Body of pancreas (tissue), 4 donors: ENCODE data around the gene CLECL1. TPM values are rescaled to one million over a fixed set of nuclear protein-coding genes. Genes with fewer than 3 reads are reported as not detected.
A peak's percentile ranks its signal among the peaks of the same experiment; 100 is the strongest.

Experiments
- ATAC-seq: fragments of 150-250 bp; one replicate; pipeline ENCODE4 v1.9.1; 2016
- DNase-seq, 4 donors: peaks; one replicate each; pipeline ENCODE4 v3.0.0-alpha.2; 2019
- H3K27ac ChIP-seq, 4 donors: fragments of 200-600 bp; sonication (generic); 1 replicate in 3 of 4; 2 replicates in 1 of 4; pipeline versions ENCODE4 v1.5.1 to v1.6.1; 2016 to 2019; ENCODE audit warnings: mild to moderate bottlenecking in 1 of 4, mixed read lengths in 1 of 4, moderate library complexity in 1 of 4
- H3K27me3 ChIP-seq, 2 donors: fragments of 200-600 bp; sonication (generic); one replicate each; pipeline ENCODE4 v1.6.0; 2016; ENCODE audit warnings: mild to moderate bottlenecking in 1 of 2
- H3K36me3 ChIP-seq, 2 donors: fragments of 200-600 bp; sonication (generic); replicated peaks in 1 of 2; 2 replicates each; pipeline ENCODE4 v1.5.1; 2016; ENCODE audit warnings: low read depth in 2 of 2; ENCODE audit not compliant: insufficient read depth in 1 of 2
- H3K4me1 ChIP-seq: fragments of 200-600 bp; sonication (generic); one replicate; pipeline ENCODE4 v1.6.0; 2016
- H3K4me3 ChIP-seq, 2 donors: fragments of 200-600 bp; sonication (generic); 1 replicate in 1 of 2; 2 replicates in 1 of 2; pipeline ENCODE4 v1.5.1; 2016 to 2019
- H3K9me3 ChIP-seq, 3 donors: fragments of 200-600 bp; sonication (generic); 1 replicate in 2 of 3; 2 replicates in 1 of 3; pipeline ENCODE4 v1.5.1; 2016
- POLR2A ChIP-seq, 3 donors: fragments of 450-650 bp; IDR thresholded peaks; one replicate each; pipeline ENCODE4 v1.6.1; 2016; ENCODE audit warnings: antibody characterized with exemption in 3 of 3, mild to moderate bottlenecking in 2 of 3
- WGBS, 2 donors: methylation state at CpG; one replicate each; pipeline ENCODE4 v1.1.5; 2017; 5-methylcytosine and 5-hydroxymethylcytosine counted together
- intact Hi-C: fragments of 100-400 bp; cut with DNase I; formaldehyde crosslinking; loops from one replicate; pipeline ENCODE4 v1.15.1; 2023
- total RNA-seq, 2 donors: library from RNA; depleted of rRNA; stranded (reverse); fragments of >200 nt; gene quantifications; one replicate each; pipeline ENCODE4 v1.1.0, GENCODE V29; 2016
- TF ChIP-seq, protein P1 (sequence below), 7 experiments: fragments of 450-650 bp in 4 of 7; fragments of 200-600 bp in 3 of 7; sonication (generic) in 3 of 7; IDR thresholded peaks; one replicate each; pipeline ENCODE4 v1.5.1; 2016 to 2019; ENCODE audit warnings: antibody characterized with exemption in 7 of 7

Gene CLECL1
- total RNA-seq, 2 donors from 2014 or later = not detected

DNA sequence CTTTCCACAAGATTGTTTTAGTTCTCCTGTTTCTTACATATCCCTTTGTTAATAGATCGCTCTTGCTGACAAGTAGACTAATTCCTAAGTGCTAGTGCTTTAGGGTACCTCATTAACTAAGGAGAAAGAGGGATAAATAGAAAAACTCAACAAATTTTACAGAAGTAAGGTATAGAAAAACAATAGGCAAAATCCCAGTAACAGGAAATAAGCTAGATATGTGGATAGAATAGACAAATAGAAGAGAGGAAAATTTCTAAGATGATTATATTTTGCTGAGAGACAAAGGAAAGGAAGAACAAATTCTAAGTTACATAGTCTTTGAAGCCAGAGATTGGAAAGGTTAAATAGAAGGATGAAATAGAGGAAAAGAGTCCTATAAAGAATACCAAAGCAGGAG is 26.8 kb upstream of the CLECL1 start:
- Histone ChIP-seq H3K4me1 (peaks cover 8% of the 10 kb centered on the region), H3K9me3 (no peaks in the 10 kb centered on the region), H3K36me3 (no peaks in the 10 kb centered on the region), H3K27ac (no peak overlapping the region), H3K27me3 (no peaks in the 10 kb centered on the region), H3K4me3 (no peak overlapping the region)
- intact Hi-C loops = no loop called here
- no peak for TF ChIP-seq POLR2A (IDR thresholded peaks at IDR 0.05)
- TF ChIP-seq, protein P1, sequence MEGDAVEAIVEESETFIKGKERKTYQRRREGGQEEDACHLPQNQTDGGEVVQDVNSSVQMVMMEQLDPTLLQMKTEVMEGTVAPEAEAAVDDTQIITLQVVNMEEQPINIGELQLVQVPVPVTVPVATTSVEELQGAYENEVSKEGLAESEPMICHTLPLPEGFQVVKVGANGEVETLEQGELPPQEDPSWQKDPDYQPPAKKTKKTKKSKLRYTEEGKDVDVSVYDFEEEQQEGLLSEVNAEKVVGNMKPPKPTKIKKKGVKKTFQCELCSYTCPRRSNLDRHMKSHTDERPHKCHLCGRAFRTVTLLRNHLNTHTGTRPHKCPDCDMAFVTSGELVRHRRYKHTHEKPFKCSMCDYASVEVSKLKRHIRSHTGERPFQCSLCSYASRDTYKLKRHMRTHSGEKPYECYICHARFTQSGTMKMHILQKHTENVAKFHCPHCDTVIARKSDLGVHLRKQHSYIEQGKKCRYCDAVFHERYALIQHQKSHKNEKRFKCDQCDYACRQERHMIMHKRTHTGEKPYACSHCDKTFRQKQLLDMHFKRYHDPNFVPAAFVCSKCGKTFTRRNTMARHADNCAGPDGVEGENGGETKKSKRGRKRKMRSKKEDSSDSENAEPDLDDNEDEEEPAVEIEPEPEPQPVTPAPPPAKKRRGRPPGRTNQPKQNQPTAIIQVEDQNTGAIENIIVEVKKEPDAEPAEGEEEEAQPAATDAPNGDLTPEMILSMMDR (IDR thresholded peaks at IDR 0.05) = no peak
- no peak for ATAC-seq
- 68 to 88% methylated on average over 1 of the region's 1 CpG for WGBS, 2 donors
- no peak for DNase-seq

DNA sequence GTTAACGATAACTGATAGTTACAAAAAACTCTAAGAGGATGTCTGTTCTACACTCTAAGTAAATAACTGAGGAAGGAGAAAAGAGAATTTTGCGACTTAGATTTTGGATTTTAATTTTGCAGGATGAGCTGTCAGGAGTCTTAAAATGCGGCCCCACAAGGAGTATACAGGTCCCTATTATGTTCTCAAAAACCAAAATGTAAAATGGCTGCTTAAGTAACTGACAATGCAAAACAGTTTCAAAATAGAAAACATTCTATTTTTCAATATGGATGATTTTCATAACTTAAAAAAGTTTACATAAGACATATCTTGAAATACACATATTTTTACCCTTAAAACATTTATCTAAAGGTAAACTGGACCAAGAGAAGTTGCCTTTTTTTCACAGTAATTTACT is 25.2 kb upstream of the CLECL1 start:
- Histone ChIP-seq H3K27me3 (no peaks in the 10 kb centered on the region), H3K4me1 (no peaks in the 10 kb centered on the region), H3K9me3 (no peaks in the 10 kb centered on the region), H3K4me3 (no peak overlapping the region), H3K36me3 (no peaks in the 10 kb centered on the region), H3K27ac (peak overlapping the region in 1 of 4 donors; percentile 22)
- 56 to 78% methylated on average over 3 of the region's 3 CpGs for WGBS, 2 donors
- DNase-seq (no peak), ATAC-seq (no peak)
- TF ChIP-seq, protein P1 (IDR thresholded peaks at IDR 0.05) = no peak
- no peak for TF ChIP-seq POLR2A (IDR thresholded peaks at IDR 0.05)
- intact Hi-C loops = no loop called here

GRCh38 chr12:9757433-9758025 is 24.6 kb upstream of the CLECL1 start:
- Histone ChIP-seq H3K36me3 (no peaks in the 10 kb centered on the region), H3K4me3 (no peak overlapping the region), H3K27ac (no peak overlapping the region), H3K9me3 (no peaks in the 10 kb centered on the region), H3K4me1 (no peaks in the 10 kb centered on the region), H3K27me3 (no peaks in the 10 kb centered on the region)
- DNase-seq (no peak), ATAC-seq (no peak)
- TF ChIP-seq, protein P1 (IDR thresholded peaks at IDR 0.05) = no peak
- no peak for TF ChIP-seq POLR2A (IDR thresholded peaks at IDR 0.05)
- intact Hi-C loops = no loop called here
- 68 to 76% methylated on average over 5 of the region's 5 CpGs for WGBS, 2 donors

- no peak for ATAC-seq
- intact Hi-C loops = no loop called here
These were observed 23.8 kb upstream of the CLECL1 start for GRCh38 chr12:9756706-9757105.

More at GRCh38 chr12:9756706-9757105, 23.8 kb upstream of the CLECL1 start:
- WGBS, 2 donors = 72 to 75% methylated on average over 5 of the region's 5 CpGs
- no peak for DNase-seq
- Histone ChIP-seq H3K4me1 (no peaks in the 10 kb centered on the region), H3K4me3 (no peak overlapping the region), H3K27me3 (no peaks in the 10 kb centered on the region), H3K27ac (no peak overlapping the region), H3K36me3 (no peaks in the 10 kb centered on the region), H3K9me3 (no peaks in the 10 kb centered on the region)
- TF ChIP-seq POLR2A (IDR thresholded peaks at IDR 0.05) = no peak
- TF ChIP-seq, protein P1 (IDR thresholded peaks at IDR 0.05) = no peak
